CD4-positive, alpha-beta T cell treated with Interferon gamma for 1 hour (primary cell): ENCODE results near the gene CPEB4.

Experiments used
- DNase-seq: peaks from one replicate; pipeline ENCODE4 v3.0.0-alpha.2; 2020

Gene CPEB4

DNA sequence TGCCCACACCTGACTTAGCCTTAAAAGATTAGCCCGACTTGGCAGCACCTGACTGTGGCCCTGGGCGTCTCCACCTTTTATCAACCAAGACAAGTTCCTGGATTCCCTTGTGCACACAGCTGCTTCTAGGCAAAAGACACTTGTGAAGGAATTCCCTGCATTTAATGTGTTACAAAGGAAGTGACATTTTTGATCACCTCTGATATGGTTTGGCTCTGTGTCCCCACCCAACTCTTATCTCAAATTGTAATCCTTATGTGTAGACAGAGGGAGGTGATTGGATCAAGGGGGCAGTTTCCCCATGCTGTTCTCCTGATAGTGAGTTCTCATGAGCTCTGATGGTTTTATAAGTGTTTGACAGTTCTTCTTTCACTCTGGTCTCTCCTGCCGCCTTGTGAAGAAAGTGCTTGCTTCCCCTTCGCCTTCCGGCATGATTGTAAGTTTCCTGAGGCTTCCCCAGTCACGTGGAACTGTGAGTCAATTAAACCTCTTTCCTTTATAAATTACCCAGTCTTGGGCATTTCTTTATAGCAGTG lies 2.6 kb upstream of the CPEB4 start:
- peak; percentile 56 for DNase-seq

DNA sequence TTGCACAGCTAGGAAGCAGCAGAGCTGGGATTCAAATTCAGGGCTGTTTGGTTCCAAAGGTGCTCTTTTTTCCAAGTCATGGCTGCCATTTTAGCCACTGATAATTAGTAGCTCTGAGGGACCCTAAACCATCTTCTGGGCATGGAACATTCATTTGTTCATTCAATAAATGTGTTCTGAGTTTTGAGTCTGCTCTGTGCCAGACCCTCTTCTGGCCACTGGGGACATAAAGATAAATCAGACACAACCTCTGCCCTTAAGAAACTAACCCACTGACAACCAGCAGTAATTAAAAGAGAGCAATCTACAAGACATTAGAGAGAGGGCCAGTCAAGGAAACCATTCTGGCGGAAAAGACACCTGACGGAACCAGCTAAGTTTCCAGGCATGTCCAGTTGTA lies 2.0 kb upstream of the CPEB4 start:
- DNase-seq: no peak

DNA sequence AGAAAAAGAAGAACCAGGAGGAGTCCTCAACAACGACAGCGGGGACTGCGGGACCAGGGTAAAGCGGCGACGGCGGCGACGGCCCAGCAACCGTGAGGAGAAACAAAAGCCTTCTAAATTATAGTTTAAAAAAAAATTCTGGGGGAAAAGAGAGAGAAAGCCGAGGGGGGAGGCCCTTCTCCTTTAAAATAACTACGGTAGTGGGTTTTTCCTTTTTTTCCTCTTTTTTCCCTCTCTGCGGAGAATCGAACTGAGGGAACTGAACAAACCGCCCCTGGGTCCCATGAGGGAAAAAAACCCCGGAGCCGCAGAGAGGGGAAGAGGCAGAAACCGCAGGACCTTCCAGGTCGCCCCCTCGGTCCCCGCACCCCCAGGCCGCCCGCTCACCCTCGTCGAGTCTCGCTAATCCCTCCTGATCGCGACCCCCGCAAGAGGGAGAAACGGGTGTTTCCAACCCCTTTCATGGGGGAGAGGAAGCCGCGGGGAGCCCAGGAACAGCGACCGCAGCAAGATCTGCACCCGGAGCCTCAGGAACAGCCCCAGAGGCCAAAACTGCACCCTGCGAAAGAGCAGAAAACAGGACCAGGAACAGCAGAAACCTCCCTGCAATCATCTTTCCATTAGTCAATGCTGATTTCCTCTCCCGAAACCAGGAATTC lies 453 bp downstream of the CPEB4 start:
- DNase-seq: no peak

DNA sequence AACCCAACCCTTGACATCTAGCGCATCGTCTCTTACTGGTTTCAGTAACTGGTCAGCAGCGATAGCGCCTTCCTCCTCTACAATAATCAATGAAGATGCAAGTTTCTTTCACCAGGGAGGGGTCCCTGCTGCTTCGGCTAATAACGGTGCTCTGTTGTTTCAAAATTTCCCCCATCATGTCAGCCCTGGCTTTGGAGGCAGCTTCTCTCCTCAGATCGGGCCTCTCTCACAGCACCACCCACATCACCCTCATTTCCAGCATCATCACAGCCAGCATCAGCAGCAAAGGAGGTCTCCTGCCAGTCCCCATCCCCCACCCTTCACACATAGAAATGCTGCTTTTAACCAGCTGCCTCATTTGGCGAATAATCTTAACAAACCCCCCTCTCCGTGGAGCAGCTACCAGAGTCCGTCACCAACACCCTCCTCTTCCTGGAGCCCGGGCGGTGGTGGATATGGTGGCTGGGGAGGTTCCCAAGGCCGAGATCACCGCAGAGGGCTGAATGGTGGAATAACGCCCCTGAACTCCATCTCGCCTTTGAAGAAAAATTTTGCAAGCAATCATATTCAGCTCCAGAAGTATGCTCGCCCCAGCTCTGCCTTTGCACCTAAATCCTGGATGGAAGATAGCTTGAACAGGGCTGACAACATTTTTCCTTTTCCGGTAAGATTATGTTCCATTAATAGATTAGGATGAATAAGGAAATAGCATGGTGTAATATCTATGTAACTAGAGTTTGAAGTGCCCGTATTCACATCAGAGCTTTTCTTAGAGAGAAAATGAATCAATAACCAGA lies 2.2 kb downstream of the CPEB4 start:
- DNase-seq: no peak

DNA sequence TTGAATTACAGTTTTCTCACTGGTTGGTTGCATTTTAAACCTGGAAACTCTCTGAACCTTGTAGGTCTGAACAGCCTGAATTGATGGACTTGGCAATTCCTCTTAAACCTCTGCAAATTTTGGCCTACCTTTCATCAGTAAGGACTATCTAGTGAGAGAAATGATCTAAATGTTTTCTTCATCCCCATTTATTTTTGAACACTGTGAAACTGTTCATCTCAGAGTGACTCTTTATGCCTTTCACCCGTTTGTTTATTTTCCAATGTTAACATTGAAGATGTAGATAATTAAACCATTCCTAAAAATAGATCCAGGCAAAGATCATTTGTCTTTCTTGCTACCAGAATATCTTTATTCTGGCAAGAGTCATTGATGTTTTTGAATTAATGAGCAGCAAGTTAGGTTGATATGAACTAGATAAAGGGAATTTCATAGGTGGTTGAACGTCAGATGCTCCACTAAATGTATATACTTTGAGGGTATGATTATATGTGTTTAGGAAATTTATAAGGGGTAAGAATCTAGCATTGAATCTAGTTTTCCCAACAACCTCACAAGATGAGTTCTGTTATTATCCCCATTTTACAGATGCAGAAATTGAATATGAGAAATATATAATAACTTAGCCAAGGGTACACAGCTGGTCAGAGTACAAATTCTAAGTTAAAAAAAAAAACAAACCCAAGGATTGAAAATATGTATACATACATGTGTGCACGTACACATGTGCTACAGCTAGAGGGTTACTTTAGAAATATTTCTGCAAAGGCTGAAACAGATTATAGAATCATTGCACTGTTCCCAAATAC lies 3.4 kb downstream of the CPEB4 start:
- DNase-seq: no peak

DNA sequence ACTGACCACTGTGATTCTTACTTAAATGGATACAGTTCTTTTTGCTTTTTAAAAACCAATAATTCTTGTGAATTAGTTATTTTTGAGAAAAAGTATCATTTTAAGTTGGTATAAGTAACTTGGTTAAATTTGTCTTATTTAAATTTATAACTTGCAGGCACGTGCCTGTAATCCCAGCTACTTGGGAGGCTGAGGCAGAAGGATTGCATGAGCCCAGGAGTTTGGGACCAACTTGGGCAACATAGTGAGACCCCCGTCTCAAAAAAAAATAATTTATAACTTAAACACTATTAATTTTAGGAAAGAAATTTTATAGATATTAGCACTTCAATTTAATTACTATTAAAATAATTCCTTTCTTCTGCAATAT lies 5.0 kb downstream of the CPEB4 start:
- DNase-seq: no peak

DNA sequence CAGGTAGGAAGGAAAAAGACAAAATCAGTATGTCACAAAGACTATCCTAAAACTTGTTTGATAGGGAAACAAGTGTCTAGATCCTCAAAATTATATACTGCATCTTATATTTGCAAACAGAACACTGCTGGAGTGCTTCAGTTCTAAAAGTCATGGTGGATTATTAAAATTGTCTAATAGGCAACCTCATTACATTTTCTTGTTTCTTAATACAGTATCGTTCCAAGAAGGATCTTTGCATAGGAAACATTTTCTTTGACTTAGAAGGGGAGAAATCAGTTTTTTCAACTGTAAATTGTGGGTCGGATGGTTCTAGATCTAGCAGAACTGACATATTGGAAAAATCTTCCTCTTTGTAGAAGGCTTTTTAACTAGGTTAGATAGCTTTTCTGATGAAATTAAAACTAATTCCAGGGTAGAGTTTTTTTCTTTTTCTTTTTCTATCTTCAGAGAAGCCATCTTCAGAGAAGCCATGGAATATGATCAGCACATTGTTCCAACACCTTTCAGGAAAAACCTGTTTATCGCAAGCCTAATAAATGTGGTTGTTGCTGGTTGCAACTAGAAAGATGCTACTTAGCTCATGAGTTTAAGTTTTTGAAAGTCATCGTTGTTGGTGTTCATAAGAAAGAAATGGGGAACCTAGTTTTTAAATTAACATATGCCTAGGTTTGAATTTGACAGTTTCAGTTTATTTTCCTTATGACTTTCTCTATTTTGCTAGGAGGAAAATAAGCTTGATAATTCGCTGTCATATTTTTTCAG lies 7.4 kb downstream of the CPEB4 start:
- DNase-seq: no peak

DNA sequence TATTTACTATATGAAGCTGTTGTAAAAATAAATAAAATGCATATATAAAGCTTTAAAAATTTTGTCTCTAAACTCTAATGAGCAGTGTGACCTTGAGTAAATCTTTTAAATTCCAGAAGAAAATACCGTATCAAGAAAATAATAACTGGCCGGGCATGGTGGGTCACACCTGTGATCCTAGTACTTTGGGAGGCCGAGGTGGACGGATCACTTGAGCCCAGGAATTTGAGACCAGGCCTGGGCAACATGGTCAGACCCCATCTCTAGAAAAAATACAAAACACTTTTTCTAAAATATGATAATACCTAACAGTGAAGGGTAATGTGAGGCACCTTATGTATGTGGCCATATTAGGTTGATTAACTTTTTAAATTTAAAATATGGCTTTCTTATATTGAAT lies 8.5 kb downstream of the CPEB4 start:
- no peak for DNase-seq

DNA sequence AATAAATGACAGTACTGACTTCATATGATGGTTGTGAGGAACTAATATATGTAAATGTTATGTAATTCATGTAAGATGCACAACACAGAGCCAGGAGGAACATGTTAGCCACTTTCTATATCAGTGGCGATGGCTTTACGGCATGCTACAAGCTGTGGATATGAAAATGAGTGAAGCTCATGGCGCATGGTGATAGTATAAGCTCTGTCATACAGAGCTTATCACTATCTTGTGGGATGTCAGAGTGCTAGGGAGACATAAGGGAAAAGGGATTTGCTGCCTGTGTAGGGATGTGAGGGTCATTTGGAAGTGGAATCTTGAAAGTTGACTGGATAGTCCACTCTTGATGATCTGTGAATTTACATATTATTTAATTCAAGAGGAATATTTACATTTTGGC lies 13.6 kb downstream of the CPEB4 start:
- DNase-seq: no peak

DNA sequence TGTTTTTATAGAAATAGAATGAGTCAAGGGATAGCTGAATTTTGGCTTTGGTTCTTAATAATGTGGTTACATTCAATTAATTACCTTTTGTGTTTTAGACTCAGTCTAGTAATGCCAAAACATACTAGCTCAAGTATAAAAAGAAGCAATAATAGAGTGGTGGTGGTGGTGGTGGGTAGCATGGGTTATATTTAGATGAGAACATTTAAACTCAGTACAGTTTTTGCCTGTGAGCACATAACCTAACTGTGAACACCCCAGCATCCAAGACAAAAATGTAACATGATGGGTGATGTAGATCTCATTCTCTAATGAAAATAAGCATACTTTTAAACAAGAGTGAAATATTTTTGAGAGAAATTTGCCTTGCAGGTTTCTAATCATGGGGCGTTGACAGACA lies 14.2 kb downstream of the CPEB4 start:
- DNase-seq: no peak

DNA sequence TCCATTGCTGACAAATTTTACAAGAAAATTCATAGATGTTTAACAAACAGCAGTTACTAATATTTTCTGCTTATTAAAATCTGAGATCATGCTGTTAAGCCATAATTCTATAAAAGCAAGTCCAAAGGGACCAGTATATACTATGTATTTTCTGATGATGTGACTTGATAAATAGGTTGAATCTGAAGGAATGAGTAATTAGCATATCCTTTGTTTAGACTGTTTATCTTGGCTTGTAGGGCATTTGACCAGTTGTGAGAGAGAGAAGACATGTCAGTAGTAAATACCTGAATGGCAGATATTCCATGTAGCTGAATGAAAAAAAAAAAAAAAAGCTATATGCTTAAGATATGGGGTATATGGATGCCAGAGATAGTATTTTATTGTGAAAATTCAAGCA lies 14.6 kb downstream of the CPEB4 start:
- DNase-seq: no peak

DNA sequence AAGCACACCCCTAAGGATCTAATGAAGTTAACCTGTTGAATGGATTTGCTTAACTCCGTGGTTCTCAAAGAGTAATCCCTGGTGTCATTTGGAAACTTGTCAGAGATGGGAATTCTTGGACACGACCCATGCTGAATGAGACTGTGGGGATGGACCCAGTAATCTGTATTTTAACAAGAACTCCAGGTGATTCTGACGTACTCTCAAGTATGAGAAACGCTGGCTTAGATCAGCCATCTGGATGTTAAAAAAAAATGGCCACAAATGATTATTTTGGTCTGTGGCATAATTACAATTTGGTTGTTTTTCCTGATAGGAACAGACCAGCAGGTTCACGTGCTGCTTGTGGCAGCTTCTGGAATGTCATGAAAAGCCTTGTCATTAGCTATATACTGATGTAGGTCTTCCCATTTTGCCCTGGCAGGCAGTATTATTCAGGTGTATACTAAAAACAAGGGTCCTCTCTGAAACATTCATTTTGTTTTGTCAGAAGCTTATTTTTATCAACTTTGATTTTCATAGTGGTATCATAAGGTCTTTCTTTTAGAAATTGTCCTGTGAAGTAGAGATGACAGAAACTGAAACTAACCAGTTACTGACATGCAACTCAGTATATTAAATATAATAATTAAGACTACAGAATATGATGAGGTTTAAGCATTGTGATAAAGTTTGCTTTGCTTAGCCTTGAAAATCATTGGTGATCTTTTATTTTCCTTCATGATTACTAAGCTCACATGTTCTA lies 15.4 kb downstream of the CPEB4 start:
- DNase-seq: no peak

DNA sequence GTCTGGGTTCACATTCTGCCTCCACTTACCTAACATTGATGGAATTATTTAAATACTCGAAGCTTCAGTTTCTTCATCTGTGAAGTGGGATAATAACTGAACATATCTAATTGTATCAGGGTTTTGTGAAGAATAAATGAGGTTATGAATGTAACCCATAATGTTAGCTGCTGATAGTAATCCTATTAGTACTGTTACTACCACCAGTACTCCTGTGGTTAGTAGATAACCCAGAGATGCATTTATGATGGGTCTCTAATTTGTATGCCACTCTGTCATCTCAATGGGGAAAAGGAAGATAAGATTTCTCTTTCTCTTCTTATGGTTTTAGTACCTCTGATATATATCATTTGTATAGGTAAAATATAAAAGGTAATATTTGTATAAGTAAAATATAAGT lies 16.0 kb downstream of the CPEB4 start:
- no peak for DNase-seq

DNA sequence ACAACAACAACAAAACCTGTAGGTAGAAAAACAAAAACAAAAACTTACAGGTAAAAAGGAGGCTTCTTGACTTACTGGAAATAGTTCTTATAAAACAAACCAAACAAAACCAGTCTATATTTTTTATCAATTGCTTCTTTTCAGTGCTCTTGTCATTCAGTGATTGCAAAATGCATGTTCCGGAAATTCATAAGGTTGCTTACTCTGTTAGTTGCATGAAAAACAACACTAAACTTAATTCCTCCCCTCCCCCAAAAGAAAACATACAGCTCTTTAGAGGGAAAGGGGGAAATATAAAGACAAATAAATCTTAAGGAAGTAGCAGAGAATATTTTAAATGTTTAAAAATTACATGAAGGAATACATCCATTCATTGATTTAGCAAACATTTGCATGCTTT lies 19.1 kb downstream of the CPEB4 start:
- no peak for DNase-seq

DNA sequence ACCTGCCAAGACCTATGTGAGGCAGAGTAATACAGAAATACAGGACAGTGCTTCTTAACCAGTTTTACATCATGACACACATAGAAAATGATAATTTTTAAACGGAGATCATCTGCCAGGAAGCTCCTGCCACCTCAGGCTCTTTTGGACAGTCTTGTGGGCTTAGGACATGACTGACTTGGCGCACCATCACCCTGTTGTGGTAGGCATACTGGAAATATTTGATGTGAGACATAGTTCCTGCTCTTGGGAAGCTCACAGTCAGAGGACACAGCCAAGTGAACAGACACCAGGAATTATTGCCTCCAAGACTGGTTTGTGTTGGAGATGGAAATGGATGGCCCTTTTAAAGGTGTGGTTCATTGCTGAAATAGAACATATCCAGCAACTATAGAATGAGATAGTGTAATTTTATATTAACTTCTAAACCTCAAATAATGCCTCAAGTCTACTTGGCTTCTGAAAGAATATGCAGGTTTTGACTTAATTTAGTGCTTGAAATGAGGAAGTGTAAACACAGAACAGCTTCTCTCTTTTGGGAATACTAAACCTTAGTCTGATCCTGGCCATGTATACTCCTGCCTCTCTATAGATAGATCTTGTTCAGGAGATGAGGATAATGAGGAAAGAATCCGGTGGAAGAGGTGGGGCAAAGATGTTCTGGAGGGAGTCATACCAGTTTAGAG lies 19.7 kb downstream of the CPEB4 start:
- no peak for DNase-seq

DNA sequence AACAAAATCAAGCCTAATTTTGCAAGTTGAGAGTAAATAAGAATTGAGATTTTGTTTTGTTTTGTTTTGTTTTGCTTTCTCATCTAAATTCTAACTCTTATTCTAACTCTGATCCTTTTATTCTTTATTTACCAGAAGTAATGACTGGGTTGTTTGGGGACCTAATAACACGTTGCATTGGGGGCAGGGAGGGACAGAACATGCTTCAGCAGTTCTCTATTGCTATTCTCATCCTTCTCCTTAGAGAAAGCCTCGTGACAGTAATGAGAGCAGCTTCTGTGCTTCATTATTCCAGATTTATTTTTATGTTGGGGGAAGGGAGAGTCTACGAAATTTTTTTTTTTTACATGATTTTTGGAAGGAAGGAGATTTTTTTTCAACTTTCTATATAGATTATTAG lies 21.1 kb downstream of the CPEB4 start:
- DNase-seq: no peak

DNA sequence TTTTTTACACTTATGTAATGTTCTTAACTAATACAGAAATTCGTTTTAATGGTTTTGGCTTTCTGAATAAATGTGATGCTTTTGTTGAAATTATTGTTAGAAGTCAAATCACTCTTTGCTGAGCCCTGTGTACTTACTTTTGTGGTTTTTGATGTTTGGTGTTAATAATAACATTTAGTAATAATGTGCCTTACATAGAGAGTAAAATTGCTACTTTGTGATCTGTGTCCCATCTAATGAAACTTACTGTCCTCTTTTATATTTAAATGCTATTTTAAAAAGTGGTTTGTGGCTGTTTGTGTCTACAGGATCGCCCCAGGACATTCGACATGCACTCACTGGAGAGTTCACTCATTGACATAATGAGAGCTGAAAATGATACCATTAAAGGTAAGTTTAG lies 22.1 kb downstream of the CPEB4 start:
- DNase-seq: no peak

DNA sequence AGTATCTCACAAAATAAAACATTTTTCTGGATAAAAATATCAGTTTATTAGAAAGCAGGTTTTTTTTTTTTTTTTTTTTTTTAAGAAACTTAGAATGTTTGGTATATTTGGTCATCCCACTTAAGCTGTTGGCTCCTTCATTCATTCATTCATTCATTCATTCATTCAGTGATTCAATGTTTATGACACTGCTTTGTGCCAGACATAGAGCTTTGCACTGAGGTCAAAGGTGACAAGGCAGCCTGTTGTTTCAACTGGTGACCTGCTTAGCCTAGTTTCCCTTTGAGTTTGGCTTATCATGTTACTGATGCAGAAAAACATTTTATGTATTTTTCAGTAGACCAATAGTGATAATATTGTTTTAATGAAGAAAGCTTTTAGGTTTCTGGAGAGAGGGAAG lies 23.5 kb downstream of the CPEB4 start:
- no peak for DNase-seq

DNA sequence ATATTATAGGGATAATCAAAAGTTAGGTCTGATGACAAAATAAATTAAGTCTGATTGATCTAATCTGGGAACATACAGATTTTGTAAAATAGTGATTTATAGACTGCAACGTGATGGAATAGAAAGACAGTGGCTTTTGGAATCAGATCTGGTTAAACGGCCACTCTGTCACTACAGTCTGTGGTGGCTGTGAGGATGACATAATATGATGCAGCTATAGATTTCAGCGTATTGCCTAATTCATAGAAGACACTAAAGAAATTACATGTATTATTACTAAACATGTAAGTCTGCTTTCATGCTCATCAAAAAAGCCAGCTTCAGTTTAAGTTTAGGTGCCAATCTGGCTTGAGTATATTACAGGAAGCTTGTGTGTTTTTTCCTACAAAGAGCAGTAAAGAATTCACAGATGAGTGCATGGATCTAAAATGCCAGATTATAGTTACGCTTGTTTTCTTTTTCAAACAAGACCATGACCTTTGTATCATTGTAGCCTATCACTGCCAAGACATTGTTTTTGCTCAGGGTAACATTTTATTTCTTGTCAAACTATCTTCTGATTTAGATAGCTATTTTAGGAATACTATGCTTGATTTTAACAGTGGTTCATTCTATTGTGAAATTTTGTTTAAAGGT lies 25.7 kb downstream of the CPEB4 start:
- DNase-seq: no peak

DNA sequence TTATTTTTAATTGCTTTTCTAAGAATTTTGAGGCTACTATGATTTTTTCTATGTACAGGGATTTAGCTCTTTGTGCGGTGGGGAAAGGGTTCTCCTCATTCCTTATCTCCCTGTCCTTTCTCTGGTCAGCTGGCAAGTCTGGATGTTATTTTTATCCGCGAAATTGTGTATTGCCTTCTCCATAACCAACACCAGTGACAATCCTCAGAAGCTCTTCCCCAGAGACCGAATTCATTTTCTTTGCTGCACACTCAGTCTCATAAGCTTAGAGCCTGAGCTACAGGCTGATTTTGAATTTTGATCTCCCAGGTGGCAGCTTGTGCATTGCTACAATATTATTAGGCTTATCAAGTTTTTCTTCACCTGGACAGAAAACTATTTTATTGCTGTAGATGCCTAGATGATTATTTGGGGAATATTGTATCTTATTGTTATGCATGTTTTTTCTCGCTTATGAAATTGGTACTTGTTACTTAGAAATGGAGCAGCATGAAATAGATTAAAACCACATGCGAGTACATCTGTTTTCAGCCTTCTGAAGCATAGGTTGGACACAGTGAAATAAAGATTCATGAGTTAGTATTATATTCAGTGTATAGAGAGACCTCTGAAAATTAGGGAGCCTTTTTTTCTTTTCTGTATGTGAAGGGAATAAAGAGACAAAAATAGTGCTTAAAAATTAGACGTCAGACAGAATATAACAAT lies 27.3 kb downstream of the CPEB4 start:
- DNase-seq: no peak
